MM.1S (cell line): Measurements from ENCODE around the gene SLC17A8.

Experiments
- DNase-seq: peaks from one replicate; pipeline ENCODE4 v3.0.0-alpha.2; 2015
- H2AFZ ChIP-seq: fragments of 300-600 bp; sonication (generic); 2 replicates; pipeline ENCODE4 v1.6.0; 2016; ENCODE audit warnings: antibody characterized with exemption, low read length
- H3F3A ChIP-seq: fragments of 300-600 bp; sonication (generic); 2 replicates; pipeline ENCODE4 v1.6.1; 2016; ENCODE audit warnings: mild to moderate bottlenecking, antibody characterized with exemption, low read length, moderate library complexity, mixed read lengths; ENCODE audit not compliant: insufficient read depth
- H3K27ac ChIP-seq: fragments of 300-600 bp; sonication (generic); 2 replicates; pipeline ENCODE4 v1.5.1; 2016; ENCODE audit warnings: mild to moderate bottlenecking, low read length
- H3K27me3 ChIP-seq: fragments of 300-600 bp; sonication (generic); replicated peaks from 2 replicates; pipeline ENCODE4 v1.6.0; 2016; ENCODE audit warnings: low read length; ENCODE audit not compliant: insufficient read depth
- H3K36me3 ChIP-seq: fragments of 300-600 bp; sonication (generic); replicated peaks from 2 replicates; pipeline ENCODE4 v1.6.1; 2016; ENCODE audit warnings: mild to moderate bottlenecking, low read length, mixed read lengths; ENCODE audit not compliant: insufficient read depth
- H3K4me1 ChIP-seq: fragments of 300-600 bp; sonication (generic); 2 replicates; pipeline ENCODE4 v1.6.1; 2016; ENCODE audit warnings: low read length, mixed read lengths
- H3K4me2 ChIP-seq: fragments of 300-600 bp; sonication (generic); 2 replicates; pipeline ENCODE4 v1.6.0; 2016; ENCODE audit warnings: low read depth, low read length
- H3K4me3 ChIP-seq: fragments of 300-600 bp; sonication (generic); 2 replicates; pipeline ENCODE4 v1.5.1; 2016; ENCODE audit warnings: low read length, mixed read lengths
- H3K79me2 ChIP-seq: fragments of 300-600 bp; sonication (generic); 2 replicates; pipeline ENCODE4 v1.6.1; 2016; ENCODE audit warnings: mixed run types, low read length, mixed read lengths
- H3K9ac ChIP-seq: fragments of 300-600 bp; sonication (generic); 2 replicates; pipeline ENCODE4 v1.6.1; 2016; ENCODE audit warnings: low read length, mixed read lengths
- H3K9me2 ChIP-seq: fragments of 300-600 bp; sonication (generic); replicated peaks from 2 replicates; pipeline ENCODE4 v1.6.1; 2016; ENCODE audit warnings: mild to moderate bottlenecking, low read length, mixed read lengths; ENCODE audit not compliant: insufficient read depth
- H3K9me3 ChIP-seq: fragments of 300-600 bp; sonication (generic); replicated peaks from 2 replicates; pipeline ENCODE4 v1.6.1; 2016; ENCODE audit warnings: mild to moderate bottlenecking, low read length, mixed read lengths; ENCODE audit not compliant: insufficient read depth
- H4K20me1 ChIP-seq: fragments of 300-600 bp; sonication (generic); 2 replicates; pipeline ENCODE4 v1.6.1; 2016; ENCODE audit warnings: mild to moderate bottlenecking, low read length, moderate library complexity, mixed read lengths; ENCODE audit not compliant: insufficient read depth
- CTCF ChIP-seq: fragments of 300-600 bp; sonication (generic); IDR thresholded peaks from 2 replicates; pipeline ENCODE4 v1.5.1; 2016; ENCODE audit warnings: antibody characterized with exemption, low read length, mixed read lengths
- EZH2 ChIP-seq: fragments of 300-600 bp; sonication (generic); optimal IDR thresholded peaks from 2 replicates; pipeline ENCODE3; 2017; ENCODE audit warnings: low read depth, mild to moderate bottlenecking, antibody characterized with exemption, low read length, mixed read lengths
- EZH2phosphoT487 ChIP-seq: fragments of 300-600 bp; sonication (generic); IDR thresholded peaks from 2 replicates; pipeline ENCODE4 v1.6.1; 2018; ENCODE audit warnings: antibody characterized with exemption, low read length

The SLC17A8 gene

GRCh38 chr12:100443434-100443833 lies 86.6 kb downstream of the SLC17A8 start:
- no peaks in the 10 kb centered on the region for H3K36me3 ChIP-seq
- no peak overlapping the region for H3K4me3 ChIP-seq
- H3F3A ChIP-seq: no peaks in the 10 kb centered on the region
- no peaks in the 10 kb centered on the region for H3K9me2 ChIP-seq
- TF ChIP-seq EZH2phosphoT487: no peak
- TF ChIP-seq EZH2: no peak
- TF ChIP-seq CTCF: no peak
- H3K79me2 ChIP-seq: no peaks in the 10 kb centered on the region
- no peaks in the 10 kb centered on the region for H3K4me1 ChIP-seq
- no peak for DNase-seq
- no peak overlapping the region for H3K9ac ChIP-seq
- H3K27ac ChIP-seq: no peak overlapping the region
- H3K27me3 ChIP-seq: no peaks in the 10 kb centered on the region
- no peaks in the 10 kb centered on the region for H4K20me1 ChIP-seq
- no peak overlapping the region for H2AFZ ChIP-seq
- no peaks in the 10 kb centered on the region for H3K9me3 ChIP-seq
- no peak overlapping the region for H3K4me2 ChIP-seq

DNA sequence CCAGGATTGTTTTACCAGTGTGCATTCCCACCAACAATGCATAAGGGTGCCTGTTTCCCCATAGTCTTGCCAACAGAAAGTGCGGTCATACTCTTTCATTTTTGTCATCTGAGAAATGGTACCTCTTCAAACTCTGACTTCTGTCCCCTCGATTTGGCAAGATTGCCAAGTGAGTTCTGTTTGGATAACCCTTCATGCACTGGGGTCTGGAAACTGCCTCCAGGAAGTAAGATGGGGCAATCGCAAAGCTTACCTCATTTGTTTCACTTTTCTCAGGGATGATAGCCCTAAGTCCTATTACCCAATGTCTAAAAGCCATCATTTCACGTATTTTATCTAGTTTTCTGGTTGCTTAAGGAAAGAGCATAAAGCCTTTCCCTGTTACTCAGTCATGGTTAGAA lies 88.2 kb downstream of the SLC17A8 start:
- TF ChIP-seq CTCF: no peak
- no peak for TF ChIP-seq EZH2
- TF ChIP-seq EZH2phosphoT487: no peak
- no peak overlapping the region for H3K27ac ChIP-seq
- H3K4me1 ChIP-seq: no peaks in the 10 kb centered on the region
- H3F3A ChIP-seq: no peaks in the 10 kb centered on the region
- no peaks in the 10 kb centered on the region for H3K36me3 ChIP-seq
- no peak overlapping the region for H3K4me3 ChIP-seq
- DNase-seq: no peak
- no peaks in the 10 kb centered on the region for H3K9me2 ChIP-seq
- H3K9me3 ChIP-seq: no peaks in the 10 kb centered on the region
- no peak overlapping the region for H3K9ac ChIP-seq
- H4K20me1 ChIP-seq: no peaks in the 10 kb centered on the region
- no peak overlapping the region for H2AFZ ChIP-seq
- no peaks in the 10 kb centered on the region for H3K79me2 ChIP-seq
- no peak overlapping the region for H3K4me2 ChIP-seq
- H3K27me3 ChIP-seq: no peaks in the 10 kb centered on the region

- Histone ChIP-seq H3K9me2 (no peaks in the 10 kb centered on the region), H3K4me3 (no peak overlapping the region), H3K27me3 (no peaks in the 10 kb centered on the region), H3K79me2 (no peaks in the 10 kb centered on the region), H2AFZ (no peak overlapping the region), H3K36me3 (no peaks in the 10 kb centered on the region), H3K4me1 (no peaks in the 10 kb centered on the region), H3K27ac (no peak overlapping the region), H3K9me3 (no peaks in the 10 kb centered on the region), H4K20me1 (no peaks in the 10 kb centered on the region), H3K9ac (no peak overlapping the region), H3F3A (no peaks in the 10 kb centered on the region), H3K4me2 (no peak overlapping the region)
- no peak for TF ChIP-seq CTCF
- TF ChIP-seq EZH2: no peak
- TF ChIP-seq EZH2phosphoT487: no peak
- DNase-seq: no peak
Observed at GRCh38 chr12:100447381-100447780, 90.5 kb downstream of the SLC17A8 start.

DNA sequence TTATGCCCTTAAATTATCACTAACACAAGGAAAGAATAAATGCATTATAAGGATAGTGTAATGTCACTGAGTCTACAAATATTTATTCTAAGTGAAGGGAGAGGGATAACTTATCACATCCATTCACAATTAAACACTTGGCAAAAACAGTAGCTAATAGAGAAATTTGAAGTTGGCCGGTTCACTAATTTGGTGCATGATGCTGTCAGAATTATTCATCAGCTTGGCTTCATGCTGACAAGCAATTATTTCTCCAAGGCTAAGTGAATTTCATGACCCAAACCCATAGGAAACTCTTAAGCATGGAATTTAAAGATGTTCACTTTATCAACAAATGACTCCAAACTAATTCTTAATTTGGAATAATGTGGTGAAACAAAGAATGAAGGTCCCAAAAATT lies 91.8 kb downstream of the SLC17A8 start:
- no peak overlapping the region for H3K4me3 ChIP-seq
- H4K20me1 ChIP-seq: no peaks in the 10 kb centered on the region
- H3K4me2 ChIP-seq: no peak overlapping the region
- no peak overlapping the region for H3K27ac ChIP-seq
- no peak for TF ChIP-seq EZH2
- TF ChIP-seq EZH2phosphoT487: no peak
- no peak for TF ChIP-seq CTCF
- H3K27me3 ChIP-seq: no peaks in the 10 kb centered on the region
- H3K9me3 ChIP-seq: no peaks in the 10 kb centered on the region
- no peak overlapping the region for H2AFZ ChIP-seq
- no peaks in the 10 kb centered on the region for H3K79me2 ChIP-seq
- H3K9ac ChIP-seq: no peak overlapping the region
- no peaks in the 10 kb centered on the region for H3K4me1 ChIP-seq
- no peak for DNase-seq
- no peaks in the 10 kb centered on the region for H3K36me3 ChIP-seq
- no peaks in the 10 kb centered on the region for H3K9me2 ChIP-seq
- H3F3A ChIP-seq: no peaks in the 10 kb centered on the region
